B cell (primary cell): Measurements from ENCODE around the gene ATP6V0A1. TPM values are rescaled to one million over a fixed set of nuclear protein-coding genes. Genes with fewer than 3 reads are reported as not detected.
"Not testable (repeated sequence)": the region's sequence is repeated elsewhere in the genome, so short reads cannot be mapped to it uniquely, and the experiment has no call there.

Experiments
- ATAC-seq: fragments of 200-7000 bp; cut with Tn5 transposase; one replicate; pipeline ENCODE4 v1.10.0; 2021; ENCODE audit warnings: low read depth, mild to moderate bottlenecking, moderate number of reproducible peaks, moderate library complexity
- CTCF ChIA-PET: fragments of 350-600 bp; sonication (Branson Sonifier 250); formaldehyde crosslinking; loops from one replicate; lab custom pipeline; 2021; ENCODE audit warnings: antibody characterized with exemption, inconsistent platforms; lab: Charles Lee
- POLR2A ChIA-PET: fragments of 350-600 bp; sonication (Branson Sonifier 250); formaldehyde crosslinking; loops from one replicate; lab custom pipeline; 2021; ENCODE audit warnings: antibody characterized with exemption; lab: Charles Lee
- DNase-seq: peaks from one replicate; pipeline ENCODE4 v3.0.0; 2013
- H2AFZ ChIP-seq: 2 replicates; pipeline ENCODE4 v1.6.1; 2012; ENCODE audit warnings: mild to moderate bottlenecking, low read depth, low read length; ENCODE audit not compliant: insufficient read depth, poor library complexity, severe bottlenecking
- H3K27ac ChIP-seq, 2 donors: 1 replicate in 1 of 2; 2 replicates in 1 of 2; pipeline ENCODE4 v1.5.1; 2012 to 2013; ENCODE audit warnings: low read length in 2 of 2, mild to moderate bottlenecking in 2 of 2, moderate library complexity in 1 of 2
- H3K27me3 ChIP-seq, 4 experiments: fragments of 200-600 bp in 1 of 4; sonication (generic) in 1 of 4; replicated peaks in 1 of 4; 1 replicate in 2 of 4; 2 replicates in 2 of 4; pipeline versions ENCODE4 v1.6.1 to v1.7.0; 2013 to 2016; ENCODE audit warnings: low read length in 3 of 4, mild to moderate bottlenecking in 2 of 4, mixed read lengths in 1 of 4, moderate library complexity in 1 of 4; ENCODE audit not compliant: insufficient read depth in 4 of 4, control insufficient read depth in 3 of 4; ENCODE audit errors: control extremely low read depth in 1 of 4
- H3K36me3 ChIP-seq, 2 experiments: replicated peaks in 1 of 2; 1 replicate in 1 of 2; 2 replicates in 1 of 2; pipeline versions ENCODE4 v1.6.1 to v1.7.1; 2013; ENCODE audit warnings: low read length in 1 of 2; ENCODE audit not compliant: insufficient read depth in 2 of 2, control insufficient read depth in 1 of 2; ENCODE audit errors: control extremely low read depth in 1 of 2, extremely low read depth in 1 of 2
- H3K4me1 ChIP-seq, 2 donors: fragments of 200-600 bp in 1 of 2; sonication (generic) in 1 of 2; 1 replicate in 1 of 2; 2 replicates in 1 of 2; pipeline versions ENCODE4 v1.5.1 to v1.6.1; 2013 to 2017; ENCODE audit warnings: low read length in 2 of 2; ENCODE audit not compliant: control insufficient read depth in 2 of 2, insufficient read depth in 2 of 2
- H3K4me2 ChIP-seq: replicated peaks from 2 replicates; pipeline ENCODE3; 2012; ENCODE audit warnings: mild to moderate bottlenecking, low read depth, low read length; ENCODE audit not compliant: poor library complexity, severe bottlenecking
- H3K4me3 ChIP-seq, 5 experiments: fragments of 200-600 bp in 1 of 5; sonication (generic) in 1 of 5; 1 replicate in 3 of 5; 2 replicates in 2 of 5; pipeline versions ENCODE4 v1.5.1 to v1.7.0; 2011 to 2016; ENCODE audit warnings: low read length in 4 of 5, mild to moderate bottlenecking in 4 of 5, low read depth in 2 of 5, control low read depth in 1 of 5, moderate library complexity in 1 of 5; ENCODE audit not compliant: insufficient read depth in 1 of 5; ENCODE audit errors: control extremely low read depth in 1 of 5, extremely low read depth in 1 of 5
- H3K79me2 ChIP-seq: fragments of 200-600 bp; sonication (generic); one replicate; pipeline ENCODE4 v1.6.0; 2016; ENCODE audit warnings: low read length; ENCODE audit not compliant: control insufficient read depth, insufficient read depth
- H3K9ac ChIP-seq: fragments of 200-600 bp; sonication (generic); 2 replicates; pipeline ENCODE4 v1.6.1; 2017; ENCODE audit warnings: mild to moderate bottlenecking, low read length, moderate library complexity
- H3K9me3 ChIP-seq, 3 donors: one replicate each; pipeline versions ENCODE4 v1.6.1 to v1.7.1; 2013; ENCODE audit warnings: low read length in 2 of 3; ENCODE audit not compliant: control insufficient read depth in 2 of 3, insufficient read depth in 1 of 3; ENCODE audit errors: control extremely low read depth in 1 of 3
- H4K20me1 ChIP-seq: 2 replicates; pipeline ENCODE4 v1.6.0; 2012; ENCODE audit warnings: mild to moderate bottlenecking, low read length; ENCODE audit not compliant: insufficient read depth, control insufficient read depth, poor library complexity, severe bottlenecking
- H3K27ac Mint-ChIP-seq: one replicate; pipeline ENCODE4 v1.8.0; 2021; ENCODE audit warnings: mixed read lengths
- H3K27me3 Mint-ChIP-seq: one replicate; pipeline ENCODE4 v1.8.0; 2021; ENCODE audit warnings: mixed read lengths
- H3K4me1 Mint-ChIP-seq: one replicate; pipeline ENCODE4 v1.8.0; 2021; ENCODE audit warnings: mixed read lengths
- H3K4me3 Mint-ChIP-seq: one replicate; pipeline ENCODE4 v1.8.0; 2021; ENCODE audit warnings: mixed read lengths
- H3K9me3 Mint-ChIP-seq: one replicate; pipeline ENCODE4 v1.8.0; 2022; ENCODE audit warnings: mixed read lengths; ENCODE audit not compliant: insufficient read depth
- EZH2 ChIP-seq: IDR thresholded peaks from 2 replicates; pipeline ENCODE4 v1.6.1; 2012; ENCODE audit warnings: borderline replicate concordance, low read depth, mild to moderate bottlenecking, moderate library complexity, low read length; ENCODE audit not compliant: insufficient read depth, poor library complexity, severe bottlenecking
- WGBS: methylation state at CpG from one replicate; pipeline ENCODE4 v1.1.5; 2013; ENCODE audit warnings: missing lambda C conversion rate; ENCODE audit not compliant: insufficient coverage; 5-methylcytosine and 5-hydroxymethylcytosine counted together
- intact Hi-C: fragments of 100-400 bp; cut with micrococcal nuclease; formaldehyde crosslinking; loops from one replicate; pipeline ENCODE4 v1.10.0; 2022
- polyA plus RNA-seq: library from polyadenylated mRNA; depleted of rRNA; stranded (reverse); fragments of >200 nt; gene quantifications from 2 replicates; pipeline ENCODE4 v1.2.3, GENCODE V29; 2012
- total RNA-seq, 2 donors: library from RNA; stranded (reverse); fragments of 120-200 nt in 1 of 2; gene quantifications; 1 replicate in 1 of 2; 2 replicates in 1 of 2; pipeline versions ENCODE4 v1.2.3 to v1.2.4, GENCODE V29; 2013 to 2022
- TF ChIP-seq, protein P1 (sequence below): fragments of 200-600 bp; IDR thresholded peaks from one replicate; pipeline ENCODE4 v1.8.0; 2022; ENCODE audit warnings: antibody characterized with exemption, mild to moderate bottlenecking

The ATP6V0A1 gene
- total and polyA plus RNA-seq, 2 donors (not counting 1 experiment from before 2014, with no cell fraction given), result 59.1 to 90.9 TPM

DNA sequence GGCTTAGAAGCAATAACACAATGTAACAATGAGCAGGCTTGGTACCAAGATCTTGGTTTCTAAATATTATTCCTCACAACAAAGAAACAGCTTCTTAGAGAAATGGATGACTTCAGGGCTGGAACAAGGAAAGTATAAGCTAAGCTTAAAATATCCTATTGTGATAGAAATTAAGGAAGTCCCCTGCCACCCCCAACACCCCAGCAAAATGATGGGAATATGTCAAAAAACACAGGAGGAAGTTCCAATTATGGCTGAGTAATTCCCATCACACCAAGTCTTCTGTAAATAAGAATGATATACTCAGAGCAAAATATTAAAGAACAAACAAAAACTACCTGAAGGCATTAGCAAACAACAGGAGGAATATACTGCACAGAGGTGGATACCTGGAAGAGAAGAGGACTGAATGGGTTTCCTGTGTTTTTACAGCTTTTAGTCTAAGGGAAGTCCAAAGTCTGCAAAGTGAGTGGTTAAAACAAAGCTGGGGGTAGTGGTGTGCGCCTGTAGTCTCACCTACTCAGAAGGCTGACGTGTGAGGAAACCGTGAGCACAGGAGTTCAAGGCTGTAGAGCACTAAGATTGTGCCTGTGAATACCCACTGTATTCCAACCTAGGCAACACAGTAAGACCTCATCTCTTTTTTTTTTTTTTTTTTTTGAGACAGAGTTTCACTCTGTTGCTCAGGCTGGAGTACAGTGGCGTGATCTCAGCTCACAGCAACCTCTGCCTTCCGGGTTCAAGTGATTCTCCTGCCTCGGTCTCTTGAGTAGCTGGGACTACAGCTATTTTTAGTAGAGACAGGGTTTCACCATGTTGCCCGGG is 17.1 kb upstream of the ATP6V0A1 start:
- Histone ChIP-seq H3K4me2 (no peak overlapping the region), H3K4me1 (peaks cover 7 to 10% of the 10 kb centered on the region in 2 donors), H3K9ac (no peak overlapping the region), H3K27ac (no peak overlapping the region), H3K9me3 (no peaks in the 10 kb centered on the region), H3K4me3 (no peak overlapping the region), H3K79me2 (no peaks in the 10 kb centered on the region), H3K36me3 (no peaks in the 10 kb centered on the region), H4K20me1 (no peaks in the 10 kb centered on the region), H2AFZ (no peak overlapping the region), H3K27me3 (no peaks in the 10 kb centered on the region)
- Mint-ChIP-seq H3K27me3 (no peaks in the 10 kb centered on the region), H3K4me1 (peaks cover 20% of the 10 kb centered on the region), H3K27ac (no peak overlapping the region), H3K4me3 (no peak overlapping the region), H3K9me3 (no peaks in the 10 kb centered on the region)
- WGBS, result 69% methylated on average over 5 of the region's 7 CpGs
- intact Hi-C loops, result no loop called here
- TF ChIP-seq EZH2, result no peak
- TF ChIP-seq, protein P1, sequence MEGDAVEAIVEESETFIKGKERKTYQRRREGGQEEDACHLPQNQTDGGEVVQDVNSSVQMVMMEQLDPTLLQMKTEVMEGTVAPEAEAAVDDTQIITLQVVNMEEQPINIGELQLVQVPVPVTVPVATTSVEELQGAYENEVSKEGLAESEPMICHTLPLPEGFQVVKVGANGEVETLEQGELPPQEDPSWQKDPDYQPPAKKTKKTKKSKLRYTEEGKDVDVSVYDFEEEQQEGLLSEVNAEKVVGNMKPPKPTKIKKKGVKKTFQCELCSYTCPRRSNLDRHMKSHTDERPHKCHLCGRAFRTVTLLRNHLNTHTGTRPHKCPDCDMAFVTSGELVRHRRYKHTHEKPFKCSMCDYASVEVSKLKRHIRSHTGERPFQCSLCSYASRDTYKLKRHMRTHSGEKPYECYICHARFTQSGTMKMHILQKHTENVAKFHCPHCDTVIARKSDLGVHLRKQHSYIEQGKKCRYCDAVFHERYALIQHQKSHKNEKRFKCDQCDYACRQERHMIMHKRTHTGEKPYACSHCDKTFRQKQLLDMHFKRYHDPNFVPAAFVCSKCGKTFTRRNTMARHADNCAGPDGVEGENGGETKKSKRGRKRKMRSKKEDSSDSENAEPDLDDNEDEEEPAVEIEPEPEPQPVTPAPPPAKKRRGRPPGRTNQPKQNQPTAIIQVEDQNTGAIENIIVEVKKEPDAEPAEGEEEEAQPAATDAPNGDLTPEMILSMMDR, result no peak
- DNase-seq (no peak), ATAC-seq (no peak)
- CTCF ChIA-PET, result interaction anchor here (0.6 to 2.9 kb wide), 18 partner anchors 8 to 119 kb away, joined by 3 to 10 read pairs (median 4); no protein-coding TSS in a partner anchor
- POLR2A ChIA-PET, result no interaction called here

GRCh38 chr17:42442196-42442565 is 16.5 kb upstream of the ATP6V0A1 start:
- Histone ChIP-seq H3K27ac (no peak overlapping the region), H4K20me1 (no peaks in the 10 kb centered on the region), H3K27me3 (no peaks in the 10 kb centered on the region), H2AFZ (no peak overlapping the region), H3K4me1 (peaks cover 7 to 10% of the 10 kb centered on the region in 2 donors), H3K4me3 (no peak overlapping the region), H3K79me2 (no peaks in the 10 kb centered on the region), H3K9me3 (no peaks in the 10 kb centered on the region), H3K4me2 (no peak overlapping the region), H3K36me3 (no peaks in the 10 kb centered on the region), H3K9ac (no peak overlapping the region)
- no peaks in the 10 kb centered on the region for H3K9me3 Mint-ChIP-seq
- 80% methylated on average over 4 of the region's 5 CpGs for WGBS
- ATAC-seq (no peak), DNase-seq (no peak)
- H3K27me3 Mint-ChIP-seq, result no peaks in the 10 kb centered on the region
- intact Hi-C loops, result no loop called here
- no peak for TF ChIP-seq EZH2
- TF ChIP-seq, protein P1, result no peak
- no peak overlapping the region for H3K27ac Mint-ChIP-seq
- ChIA-PET POLR2A (no interaction called here), CTCF (interaction anchor here (0.6 to 2.4 kb wide), 5 partner anchors 9 to 16 kb away, joined by 3 to 10 read pairs (median 4); no protein-coding TSS in a partner anchor)
- no peak overlapping the region for H3K4me3 Mint-ChIP-seq
- H3K4me1 Mint-ChIP-seq, result peaks cover 20% of the 10 kb centered on the region

- H3K9me3 Mint-ChIP-seq, H2AFZ ChIP-seq, H3K27me3 Mint-ChIP-seq, H3K4me3 ChIP-seq, H3K4me2 ChIP-seq, H3K4me3 Mint-ChIP-seq, H3K79me2 ChIP-seq, H3K27ac Mint-ChIP-seq, DNase-seq, H3K27me3 ChIP-seq, intact Hi-C loops, ATAC-seq, POLR2A ChIA-PET, H3K9ac ChIP-seq, CTCF ChIA-PET, H3K27ac ChIP-seq, H4K20me1 ChIP-seq, H3K9me3 ChIP-seq, H3K36me3 ChIP-seq: not testable (repeated sequence)
- H3K4me1 Mint-ChIP-seq, result peaks cover 21% of the 10 kb centered on the region
- 98% methylated on average over 11 of the region's 27 CpGs for whole genome bisulfite sequencing
- peaks cover 20 to 26% of the 10 kb centered on the region in 2 donors for H3K4me1 ChIP-seq
Observed at GRCh38 chr17:42449176-42449575, 9.5 kb upstream of the ATP6V0A1 start.
